ENCODE measurements around the gene KRT40. TPM values are rescaled to one million over a fixed set of nuclear protein-coding genes. Genes with fewer than 3 reads are reported as not detected.

KRT40 gene
- total RNA-seq = not detected
- total RNA-seq (2013) = not detected
- 0 to 0.09 (median 0) reads per million in 29 experiments for total RNA-seq

DNA sequence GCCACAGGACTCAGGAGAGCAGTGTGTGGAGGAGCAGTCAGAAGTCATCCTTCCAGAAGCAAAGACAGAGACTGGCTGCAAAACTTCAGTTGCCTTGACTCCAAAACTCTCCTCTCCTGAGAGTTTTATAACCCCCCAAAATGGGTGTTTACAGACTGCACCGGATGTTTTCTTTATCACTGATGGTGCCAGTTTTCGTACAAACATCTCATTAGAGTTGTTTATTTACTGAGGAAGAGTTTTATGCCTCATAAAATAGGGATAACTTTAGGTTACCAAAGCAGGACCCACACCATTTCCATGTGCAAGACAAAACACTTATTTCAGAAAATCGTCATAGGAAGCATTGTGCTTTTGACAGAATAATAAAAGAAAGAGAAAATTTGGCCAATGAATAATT is at the start of gene KRT40:
TSS of gene KRT40 (minus strand) at position 101 of the 400 bp plus-strand sequence. CDS start at position 48, 53 bp downstream.
- H3K36me3 ChIP-seq (ENCODE audit: control insufficient read depth in 2 of 2, extremely low read depth in 1 of 2, insufficient read depth in 1 of 2, low read length in 1 of 2) = no peaks in the 10 kb centered on the region
- no peak within 1 kb of the TSS for H3K4me3 ChIP-seq (ENCODE audit: control insufficient read depth in 1 of 2, extremely low read depth in 1 of 2, low read length in 1 of 2)
- peaks cover 0 to 8% of the 10 kb centered on the region in 2 experiments for H3K27me3 ChIP-seq (replicated peaks in 1 of 2; ENCODE audit: control insufficient read depth in 2 of 2, extremely low read depth in 1 of 2, insufficient read depth in 2 of 2, low read length in 1 of 2)
- H3K4me3 Mint-ChIP-seq = no peak within 1 kb of the TSS
- peaks cover 20 to 25% of the 10 kb centered on the region in 2 donors for H3K27me3 Mint-ChIP-seq
- H3K27ac Mint-ChIP-seq = no peak within 1 kb of the TSS
- no peaks in the 10 kb centered on the region for H3K9me3 ChIP-seq
- H3K4me1 ChIP-seq (ENCODE audit: control insufficient read depth in 1 of 2, extremely low read depth in 1 of 2, insufficient read depth in 2 of 2, low read length in 2 of 2) = no peaks in the 10 kb centered on the region
- ChIA-PET POLR2A (no interaction called here), CTCF (no interaction called here)
- no peaks in the 10 kb centered on the region for H3K4me1 Mint-ChIP-seq
- H3K9me3 Mint-ChIP-seq = no peaks in the 10 kb centered on the region
- DNase-seq (no peak), ATAC-seq (replicated peaks in 1 of 4) (no peak)
- H3K36me3 Mint-ChIP-seq = no peaks in the 10 kb centered on the region
- no CpG with 5 or more reads among the region's 3 CpGs for WGBS (ENCODE audit: insufficient coverage)
- H3K27ac ChIP-seq (ENCODE audit: low read length) = no peak within 1 kb of the TSS

DNA sequence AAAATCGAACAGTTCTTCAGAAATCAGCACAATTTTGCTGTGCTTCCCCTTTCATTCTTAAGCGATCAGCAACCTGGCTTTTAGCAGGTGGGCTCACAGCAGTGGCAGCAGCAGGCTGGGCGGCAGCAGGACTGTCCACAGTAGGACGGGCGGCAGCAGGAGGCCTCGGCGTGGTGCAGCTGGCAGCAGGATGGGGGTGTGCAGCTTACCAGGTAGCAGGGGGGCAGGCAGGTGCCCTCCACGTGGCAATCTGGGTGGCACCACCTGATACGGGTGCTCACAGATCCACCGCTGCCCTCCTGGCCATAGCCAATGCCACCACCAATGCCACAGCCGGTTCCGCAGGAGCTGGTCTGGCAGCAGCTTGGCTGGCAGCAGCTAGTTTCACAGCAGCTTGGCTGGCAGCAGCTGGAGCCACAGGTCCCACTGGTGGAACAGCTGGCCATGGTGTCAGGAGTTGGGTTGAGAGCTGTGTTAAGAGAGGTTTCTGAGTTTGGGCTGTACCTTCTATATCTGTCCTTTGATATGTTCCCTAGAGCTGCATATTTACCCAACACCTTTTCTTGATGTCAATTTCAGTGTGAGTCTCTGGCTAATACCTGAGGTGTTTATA is 45.6 kb upstream of the KRT40 start, which contains the start of gene KRTAP1-4:
TSS of gene KRTAP1-4 (minus strand) at position 563 of the 613 bp plus-strand sequence. CDS start at position 446, 117 bp downstream.
- DNase-seq = no peak
- no peak within 1 kb of the TSS for H3K4me3 Mint-ChIP-seq
- H3K27ac Mint-ChIP-seq = no peak within 1 kb of the TSS
- CTCF ChIA-PET = interaction anchor here (0.6 kb wide), 2 partner anchors 61 to 520 kb away, joined by 3 read pairs; no protein-coding TSS in a partner anchor
- POLR2A ChIA-PET = no interaction called here
- no peaks in the 10 kb centered on the region for H3K36me3 Mint-ChIP-seq
- H3K9me3 Mint-ChIP-seq = no peaks in the 10 kb centered on the region
- no peaks in the 10 kb centered on the region for H3K4me1 Mint-ChIP-seq
- no peaks in the 10 kb centered on the region for H3K9me3 ChIP-seq
- ATAC-seq (replicated peaks in 1 of 4) = no peak
- peaks cover 0 to 19% of the 10 kb centered on the region in 2 experiments for H3K27me3 ChIP-seq (replicated peaks in 1 of 2; ENCODE audit: control insufficient read depth in 2 of 2, extremely low read depth in 1 of 2, insufficient read depth in 2 of 2, low read length in 1 of 2)
- no peaks in the 10 kb centered on the region for H3K4me1 ChIP-seq (ENCODE audit: control insufficient read depth in 1 of 2, extremely low read depth in 1 of 2, insufficient read depth in 2 of 2, low read length in 2 of 2)
- H3K27ac ChIP-seq (ENCODE audit: low read length) = no peak within 1 kb of the TSS
- WGBS (ENCODE audit: insufficient coverage) = 68% methylated on average over 12 of the region's 12 CpGs
- no peaks in the 10 kb centered on the region for H3K36me3 ChIP-seq (ENCODE audit: control insufficient read depth in 2 of 2, extremely low read depth in 1 of 2, insufficient read depth in 1 of 2, low read length in 1 of 2)
- no peak within 1 kb of the TSS for H3K4me3 ChIP-seq (ENCODE audit: control insufficient read depth in 1 of 2, extremely low read depth in 1 of 2, low read length in 1 of 2)
- H3K27me3 Mint-ChIP-seq = peaks cover 24 to 36% of the 10 kb centered on the region in 2 donors

DNA sequence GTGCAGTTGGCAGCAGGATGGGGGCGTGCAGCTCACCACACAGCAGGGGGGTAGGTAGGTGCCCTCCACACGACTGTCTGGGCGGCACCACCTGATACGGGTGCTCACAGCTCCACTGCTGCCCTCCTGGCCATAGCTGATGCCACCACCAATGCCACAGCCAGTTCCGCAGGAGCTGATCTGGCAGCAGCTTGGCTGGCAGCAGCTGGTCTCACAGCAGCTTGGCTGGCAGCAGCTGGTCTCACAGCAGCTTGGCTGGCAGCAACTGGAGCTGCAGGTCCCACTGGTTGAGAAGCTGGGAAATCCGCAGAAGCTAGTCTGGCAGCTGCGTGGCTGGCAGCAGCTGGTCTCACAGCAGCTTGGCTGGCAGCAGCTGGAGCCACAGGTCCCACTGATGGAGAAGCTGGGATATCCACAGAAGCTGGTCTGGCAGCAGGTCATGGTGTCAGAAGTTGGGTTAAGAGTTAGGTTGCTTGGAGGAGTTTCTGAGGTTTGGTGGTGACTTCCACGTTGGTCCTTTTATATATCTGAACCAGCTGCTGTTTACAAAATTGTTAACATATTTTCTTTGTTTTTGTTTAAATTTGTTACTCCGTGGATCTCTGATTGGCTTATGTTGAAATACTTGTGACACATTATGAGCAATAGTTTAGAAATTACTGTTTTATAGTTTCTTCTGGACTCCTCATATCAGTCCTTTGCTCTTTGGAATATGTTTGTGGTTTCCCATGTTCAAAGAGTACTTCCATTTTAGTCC is 42.8 kb upstream of the KRT40 start, which contains the start of gene KRTAP1-5:
TSS of gene KRTAP1-5 (minus strand) at position 494 of the 757 bp plus-strand sequence. CDS start at position 441, 53 bp downstream.
- Histone ChIP-seq H3K4me1 (ENCODE audit: control insufficient read depth in 1 of 2, extremely low read depth in 1 of 2, insufficient read depth in 2 of 2, low read length in 2 of 2) (no peaks in the 10 kb centered on the region), H3K9me3 (no peaks in the 10 kb centered on the region), H3K4me3 (ENCODE audit: control insufficient read depth in 1 of 2, extremely low read depth in 1 of 2, low read length in 1 of 2) (no peak within 1 kb of the TSS), H3K36me3 (ENCODE audit: control insufficient read depth in 2 of 2, extremely low read depth in 1 of 2, insufficient read depth in 1 of 2, low read length in 1 of 2) (no peaks in the 10 kb centered on the region), H3K27ac (ENCODE audit: low read length) (no peak within 1 kb of the TSS), H3K27me3 (replicated peaks in 1 of 2; ENCODE audit: control insufficient read depth in 2 of 2, extremely low read depth in 1 of 2, insufficient read depth in 2 of 2, low read length in 1 of 2) (peaks cover 0 to 15% of the 10 kb centered on the region in 2 experiments)
- ATAC-seq (replicated peaks in 1 of 4) (no peak), DNase-seq (no peak)
- no peak within 1 kb of the TSS for H3K4me3 Mint-ChIP-seq
- H3K36me3 Mint-ChIP-seq = no peaks in the 10 kb centered on the region
- no peaks in the 10 kb centered on the region for H3K4me1 Mint-ChIP-seq
- ChIA-PET POLR2A (no interaction called here), CTCF (no interaction called here)
- H3K27me3 Mint-ChIP-seq = peaks cover 18 to 27% of the 10 kb centered on the region in 2 donors
- no peak within 1 kb of the TSS for H3K27ac Mint-ChIP-seq
- WGBS (ENCODE audit: insufficient coverage) = 81% methylated on average over 7 of the region's 9 CpGs
- no peaks in the 10 kb centered on the region for H3K9me3 Mint-ChIP-seq

DNA sequence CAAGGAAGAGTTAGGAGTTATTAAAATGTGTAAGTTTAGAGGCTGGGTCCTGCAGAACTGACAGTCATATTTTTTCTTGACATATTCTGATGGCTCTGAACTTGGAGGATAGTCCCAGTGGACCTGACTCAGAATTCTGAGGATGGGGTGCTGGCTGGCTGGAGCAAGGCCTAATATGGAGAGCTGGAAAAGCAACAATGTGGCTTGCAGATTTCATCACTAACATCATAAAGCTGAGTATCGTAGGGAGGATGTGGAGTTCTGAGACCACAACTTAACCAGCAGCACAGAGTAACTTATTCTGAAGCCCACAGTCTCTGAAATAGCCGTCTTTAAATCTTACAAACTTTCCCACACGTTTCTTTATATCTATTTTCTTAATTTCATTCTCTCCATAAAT is 40.6 kb upstream of the KRT40 start:
- ChIA-PET POLR2A (no interaction called here), CTCF (no interaction called here)
- DNase-seq = no peak
- Histone ChIP-seq H3K9me3 (no peaks in the 10 kb centered on the region), H3K4me3 (ENCODE audit: control insufficient read depth in 1 of 2, extremely low read depth in 1 of 2, low read length in 1 of 2) (no peak overlapping the region), H3K27me3 (replicated peaks in 1 of 2; ENCODE audit: control insufficient read depth in 2 of 2, extremely low read depth in 1 of 2, insufficient read depth in 2 of 2, low read length in 1 of 2) (peaks cover 0 to 13% of the 10 kb centered on the region in 2 experiments), H3K27ac (ENCODE audit: low read length) (no peak overlapping the region), H3K4me1 (ENCODE audit: control insufficient read depth in 1 of 2, extremely low read depth in 1 of 2, insufficient read depth in 2 of 2, low read length in 2 of 2) (no peaks in the 10 kb centered on the region), H3K36me3 (ENCODE audit: control insufficient read depth in 2 of 2, extremely low read depth in 1 of 2, insufficient read depth in 1 of 2, low read length in 1 of 2) (no peaks in the 10 kb centered on the region)
- 49% methylated on average over 2 of the region's 3 CpGs for WGBS (ENCODE audit: insufficient coverage)
- H3K9me3 Mint-ChIP-seq = peaks cover 0 to 4% (median 3%) of the 10 kb centered on the region in 3 donors
- no peak overlapping the region for H3K4me3 Mint-ChIP-seq
- peaks cover 14 to 23% of the 10 kb centered on the region in 2 donors for H3K27me3 Mint-ChIP-seq
- no peak for ATAC-seq (replicated peaks in 1 of 4)
- H3K27ac Mint-ChIP-seq = no peak overlapping the region
- no peaks in the 10 kb centered on the region for H3K4me1 Mint-ChIP-seq
- no peaks in the 10 kb centered on the region for H3K36me3 Mint-ChIP-seq

DNA sequence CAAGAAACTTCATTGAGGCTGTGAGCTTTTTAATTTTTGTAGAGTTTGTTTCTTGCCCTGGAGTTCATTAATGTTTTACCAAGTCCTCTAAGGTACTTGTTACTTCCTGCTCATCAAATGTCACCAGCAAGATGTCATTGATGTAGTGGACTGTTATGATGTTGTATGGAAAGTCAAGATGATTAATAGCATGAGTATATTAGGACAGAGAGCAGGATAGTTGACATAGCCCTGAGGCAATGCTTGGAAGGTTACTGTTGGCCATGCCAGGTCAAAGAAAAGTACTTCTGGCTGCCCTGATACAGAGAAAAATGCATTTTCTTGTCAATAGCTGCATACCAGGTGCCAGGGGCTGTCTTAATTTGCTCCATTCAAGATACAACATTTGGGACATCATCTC is 36.2 kb upstream of the KRT40 start:
- ATAC-seq (replicated peaks in 1 of 4) = no peak
- H3K27me3 ChIP-seq (replicated peaks in 1 of 2; ENCODE audit: control insufficient read depth in 2 of 2, extremely low read depth in 1 of 2, insufficient read depth in 2 of 2, low read length in 1 of 2) = no peaks in the 10 kb centered on the region
- no peaks in the 10 kb centered on the region for H3K4me1 ChIP-seq (ENCODE audit: control insufficient read depth in 1 of 2, extremely low read depth in 1 of 2, insufficient read depth in 2 of 2, low read length in 2 of 2)
- H3K36me3 ChIP-seq (ENCODE audit: control insufficient read depth in 2 of 2, extremely low read depth in 1 of 2, insufficient read depth in 1 of 2, low read length in 1 of 2) = no peaks in the 10 kb centered on the region
- Mint-ChIP-seq H3K9me3 (peaks cover 0 to 4% (median 3%) of the 10 kb centered on the region in 3 donors), H3K4me1 (no peaks in the 10 kb centered on the region), H3K4me3 (no peak overlapping the region), H3K27me3 (peaks cover 8 to 20% of the 10 kb centered on the region in 2 donors), H3K27ac (no peak overlapping the region), H3K36me3 (no peaks in the 10 kb centered on the region)
- CTCF ChIA-PET = interaction anchor here in 1 of 2 donors (0.7 kb wide), 1 partner anchor 301 kb away, joined by 7 read pairs; no protein-coding TSS in a partner anchor
- no peak overlapping the region for H3K4me3 ChIP-seq (ENCODE audit: control insufficient read depth in 1 of 2, extremely low read depth in 1 of 2, low read length in 1 of 2)
- no peak overlapping the region for H3K27ac ChIP-seq (ENCODE audit: low read length)
- DNase-seq = no peak
- H3K9me3 ChIP-seq = no peaks in the 10 kb centered on the region
- POLR2A ChIA-PET = no interaction called here

DNA sequence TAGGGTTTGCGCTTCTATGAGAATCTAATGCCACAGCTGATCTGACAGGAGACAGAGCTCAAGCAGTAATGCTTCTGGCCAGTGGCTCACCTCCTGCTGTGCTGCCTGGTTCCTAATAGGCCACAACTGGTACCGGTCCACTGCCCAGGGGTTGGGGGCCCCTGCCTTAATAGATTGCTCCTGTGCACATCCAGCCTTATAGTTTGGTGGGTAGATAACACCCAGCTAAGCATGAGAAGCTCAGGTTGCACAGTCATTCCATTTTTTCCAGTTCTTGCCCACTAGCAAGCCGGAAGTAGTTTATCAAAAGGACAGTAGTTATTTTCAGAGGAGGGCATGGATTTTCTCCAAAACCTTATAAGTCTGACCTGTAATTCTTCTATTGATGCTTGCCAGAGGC is 35.3 kb upstream of the KRT40 start:
- H3K4me3 Mint-ChIP-seq = no peak overlapping the region
- Histone ChIP-seq H3K9me3 (no peaks in the 10 kb centered on the region), H3K27ac (ENCODE audit: low read length) (no peak overlapping the region), H3K4me1 (ENCODE audit: control insufficient read depth in 1 of 2, extremely low read depth in 1 of 2, insufficient read depth in 2 of 2, low read length in 2 of 2) (no peaks in the 10 kb centered on the region), H3K4me3 (ENCODE audit: control insufficient read depth in 1 of 2, extremely low read depth in 1 of 2, low read length in 1 of 2) (no peak overlapping the region), H3K27me3 (replicated peaks in 1 of 2; ENCODE audit: control insufficient read depth in 2 of 2, extremely low read depth in 1 of 2, insufficient read depth in 2 of 2, low read length in 1 of 2) (no peaks in the 10 kb centered on the region), H3K36me3 (ENCODE audit: control insufficient read depth in 2 of 2, extremely low read depth in 1 of 2, insufficient read depth in 1 of 2, low read length in 1 of 2) (no peaks in the 10 kb centered on the region)
- no peak overlapping the region for H3K27ac Mint-ChIP-seq
- no peaks in the 10 kb centered on the region for H3K36me3 Mint-ChIP-seq
- 91% methylated on average over 1 of the region's 3 CpGs for WGBS (ENCODE audit: insufficient coverage)
- ATAC-seq (replicated peaks in 1 of 4) (no peak), DNase-seq (no peak)
- ChIA-PET CTCF (no interaction called here), POLR2A (no interaction called here)
- H3K9me3 Mint-ChIP-seq = peaks cover 0 to 4% (median 3%) of the 10 kb centered on the region in 3 donors
- H3K4me1 Mint-ChIP-seq = no peaks in the 10 kb centered on the region
- peaks cover 3 to 21% of the 10 kb centered on the region in 2 donors for H3K27me3 Mint-ChIP-seq

All from T-cell (primary cell).